DMS153 treated with DMSO at 0.1 percent for 48 hours (cell line): ENCODE results near the gene HARS1.
"Not testable (repeated sequence)": the region's sequence is repeated elsewhere in the genome, so short reads cannot be mapped to it uniquely, and the experiment has no call there.

Experiments
- DNase-seq: peaks from one replicate; lab custom pipeline; 2025; ENCODE audit not compliant: unreplicated experiment; lab: John Stamatoyannopoulos, UW

Gene HARS1

GRCh38 chr5:140690941-140691924, at the start of gene HARS1, which contains the start of gene HARS2:
HARS1 (minus strand) TSS chr5:140691370; CDS start chr5:140691304, 66 bp downstream.
HARS2 (plus strand) TSS chr5:140691455; CDS start chr5:140691649, 194 bp downstream.
- peak; percentile 24 for DNase-seq

- DNase-seq = no peak
Measured at GRCh38 chr5:140737486-140737885, 46.3 kb upstream of the HARS1 start.

GRCh38 chr5:140734354-140734753, 43.2 kb upstream of the HARS1 start:
- no peak for DNase-seq

GRCh38 chr5:140733098-140733497, 41.9 kb upstream of the HARS1 start:
- no peak for DNase-seq

- DNase-seq = peak; percentile 0
Measured at GRCh38 chr5:140725799-140726471, 34.8 kb upstream of the HARS1 start.

DNA sequence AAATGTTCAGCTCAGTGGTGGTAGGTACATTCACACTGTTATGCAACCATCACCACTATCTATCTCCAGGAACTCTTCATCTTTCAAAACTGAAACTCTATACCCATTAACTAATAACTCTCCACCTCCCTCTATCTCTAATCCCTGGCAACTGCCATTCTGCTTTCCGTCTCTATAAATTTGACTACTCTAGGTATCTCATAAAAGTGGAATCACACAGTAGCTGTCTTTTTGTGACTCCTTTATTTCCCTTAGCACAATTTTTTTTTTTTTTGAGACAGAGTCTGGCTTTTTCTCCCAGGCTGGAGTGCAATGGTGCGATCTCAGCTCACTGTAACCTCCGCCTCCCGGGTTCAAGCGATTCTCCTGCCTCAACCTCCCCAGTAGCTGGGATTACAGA, 30.2 kb upstream of the HARS1 start:
- DNase-seq = not testable (repeated sequence)

DNA sequence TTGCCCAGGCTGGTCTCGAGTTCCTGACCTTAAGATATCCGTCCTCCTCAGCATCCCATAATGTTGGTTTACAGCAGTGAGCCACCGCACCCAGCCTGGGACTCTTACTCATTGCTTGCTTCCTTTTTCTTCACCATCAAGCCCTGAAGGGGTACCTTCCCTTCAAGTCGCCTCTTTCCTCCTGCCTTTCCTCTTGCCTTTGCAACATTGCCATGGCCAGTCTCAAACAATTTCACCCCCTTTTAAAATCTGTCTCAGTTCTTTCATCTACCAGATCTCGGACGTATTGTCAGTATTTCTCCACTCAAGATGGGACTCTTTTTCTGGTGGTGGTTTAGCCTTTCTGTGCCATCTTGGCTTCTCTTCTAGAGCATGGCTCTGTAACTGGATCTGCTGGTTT, 29.6 kb upstream of the HARS1 start:
- not testable (repeated sequence) for DNase-seq

- no peak for DNase-seq
Measured at GRCh38 chr5:140718266-140718592, 27.1 kb upstream of the HARS1 start.

DNA sequence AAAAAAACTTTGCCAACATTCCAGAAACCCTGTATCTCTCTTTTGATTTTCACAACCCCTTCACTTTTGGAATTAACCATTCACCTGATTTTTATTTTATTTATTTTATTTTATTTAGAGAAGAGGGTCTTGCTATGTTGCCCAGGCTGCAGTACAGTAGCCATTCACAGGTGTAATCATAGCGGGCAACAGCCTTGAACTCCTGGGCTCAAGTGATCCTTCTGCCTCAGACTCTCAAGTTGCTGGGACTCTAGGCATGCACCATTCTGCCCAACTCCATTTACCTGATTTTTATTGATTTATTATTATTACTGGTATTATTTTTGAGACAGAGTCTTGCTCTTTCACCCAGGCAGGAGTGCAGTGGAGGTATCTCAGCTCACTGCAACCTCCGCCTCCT, 25.1 kb upstream of the HARS1 start:
- not testable (repeated sequence) for DNase-seq

GRCh38 chr5:140713562-140714094, 22.5 kb upstream of the HARS1 start:
- no peak for DNase-seq

- DNase-seq = no peak
Measured at GRCh38 chr5:140711794-140712193, 20.6 kb upstream of the HARS1 start.

DNA sequence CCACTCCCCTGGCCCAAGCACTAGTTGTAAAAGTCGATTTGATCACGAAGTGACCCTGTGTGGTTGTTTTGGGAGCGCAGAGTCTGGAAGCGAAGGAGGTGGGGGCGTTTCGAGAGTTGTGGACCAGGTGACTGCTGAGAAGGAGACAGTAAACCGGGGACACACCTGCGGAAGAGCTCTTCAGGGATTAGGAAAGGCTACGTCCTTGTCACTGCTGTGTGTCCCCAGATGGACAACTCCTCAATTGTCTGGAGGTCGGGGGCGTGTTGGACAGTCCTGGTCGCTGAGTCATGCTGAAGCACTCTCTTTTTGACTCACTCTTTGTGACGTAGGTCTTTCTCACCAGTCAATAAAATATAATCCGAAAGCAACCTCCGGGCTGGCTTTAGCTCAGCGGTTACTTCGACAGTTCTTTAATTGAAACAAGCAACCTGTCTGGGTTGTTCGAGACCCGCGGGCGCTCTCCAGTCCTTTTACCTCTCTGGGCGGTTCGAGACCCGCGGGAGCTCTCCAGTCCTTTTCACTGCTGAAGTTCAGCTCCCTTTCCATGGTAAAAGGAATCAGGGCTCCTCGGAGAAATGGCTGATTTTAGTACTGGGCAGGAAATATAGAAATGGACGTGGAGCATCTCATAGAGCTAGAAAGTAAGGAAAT, 19.9 kb upstream of the HARS1 start:
- peak; percentile 46 for DNase-seq

DNA sequence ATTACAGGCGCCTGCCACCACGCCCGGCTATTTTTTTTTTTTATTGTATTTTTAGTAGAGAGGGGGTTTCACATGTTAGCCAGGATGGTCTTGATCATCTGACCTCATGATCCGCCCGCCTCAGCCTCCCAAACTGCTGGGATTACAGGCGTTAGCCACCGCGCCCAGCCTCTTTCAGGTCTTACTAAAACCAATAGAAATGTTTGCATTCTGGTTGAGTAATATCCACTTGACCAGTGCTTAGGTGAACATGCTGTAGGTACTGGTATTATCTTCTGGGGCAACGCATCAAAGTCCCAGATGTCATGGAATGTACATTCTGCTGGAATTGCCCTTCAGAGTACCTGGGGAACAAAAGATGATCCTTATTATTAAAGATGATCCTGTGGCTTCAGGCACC, 17.6 kb upstream of the HARS1 start:
- DNase-seq = not testable (repeated sequence)

DNA sequence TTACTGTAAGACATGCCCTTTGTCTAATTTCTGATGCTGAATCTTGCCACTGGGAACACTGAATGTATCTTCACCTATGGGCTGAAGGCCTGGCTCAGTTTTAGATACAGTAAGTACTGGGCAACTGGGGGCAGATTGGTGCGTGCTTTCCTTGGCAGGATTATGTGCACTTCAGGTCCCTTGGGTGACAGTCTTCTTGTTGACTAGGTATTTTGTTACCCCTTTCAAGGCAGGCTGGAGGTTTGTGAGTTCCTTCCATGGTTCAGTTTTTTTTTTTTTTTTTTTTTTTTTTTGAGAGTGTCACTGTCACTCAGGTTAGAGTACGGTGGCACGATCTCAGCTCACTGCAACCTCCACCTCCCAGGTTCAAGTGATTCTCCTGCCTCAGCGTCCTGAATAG, 16.6 kb upstream of the HARS1 start:
- no peak for DNase-seq

DNA sequence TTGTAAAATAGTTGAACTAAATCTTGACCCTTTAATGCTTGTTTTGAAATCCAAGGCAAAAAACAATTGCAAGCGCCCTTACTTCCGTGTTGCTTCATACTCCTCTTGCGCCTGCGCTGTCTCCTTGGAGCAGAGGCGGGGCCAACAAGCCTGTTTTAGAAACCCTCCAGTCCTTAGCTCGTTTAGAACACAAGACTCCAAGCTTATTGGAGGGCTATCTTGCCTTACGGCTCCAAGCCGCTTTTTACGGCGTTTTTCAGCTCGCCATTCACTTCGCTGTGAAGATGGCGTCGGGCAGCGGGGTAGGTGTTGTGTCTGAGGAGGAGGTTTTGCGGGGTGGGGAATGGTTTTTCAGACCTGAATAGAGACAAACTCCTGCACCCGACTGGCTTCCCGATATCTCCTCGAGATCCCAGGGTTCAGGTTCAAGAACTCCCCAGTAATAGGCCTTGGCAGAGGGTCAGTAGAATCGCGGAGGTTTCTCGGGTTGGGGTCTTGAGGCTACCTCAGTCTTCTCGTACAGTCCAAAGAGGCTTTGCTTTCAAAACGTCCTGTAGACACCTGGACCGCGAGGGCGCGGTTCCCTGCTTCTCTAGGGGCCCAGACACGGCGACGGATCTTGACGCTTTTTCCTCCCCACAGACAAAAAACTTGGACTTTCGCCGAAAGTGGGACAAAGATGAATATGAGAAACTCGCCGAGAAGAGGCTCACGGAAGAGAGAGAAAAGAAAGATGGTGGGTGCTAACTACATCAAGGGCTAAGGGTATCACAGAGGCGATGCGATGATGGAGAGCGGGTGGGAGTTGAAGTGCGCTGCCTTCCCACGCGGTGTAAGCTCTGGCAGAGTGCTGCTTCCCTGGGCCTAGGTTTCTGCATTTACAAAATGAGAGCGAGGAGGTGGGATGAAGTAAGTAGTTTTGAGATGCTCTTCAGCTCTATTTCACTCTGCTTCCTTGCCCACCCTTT, 9.3 kb upstream of the HARS1 start, which contains the start of gene ZMAT2:
TSS of gene ZMAT2 (plus strand) at position 271 of the 968 bp plus-strand sequence. CDS start at position 285, 14 bp downstream.
- DNase-seq = peak; percentile 76

GRCh38 chr5:140696891-140697492, 5.8 kb upstream of the HARS1 start:
- DNase-seq = no peak

- no peak for DNase-seq
Measured at GRCh38 chr5:140694276-140694675, 3.1 kb upstream of the HARS1 start.

- DNase-seq = no peak
Measured at GRCh38 chr5:140690376-140690932, 716 bp downstream of the HARS1 start.

GRCh38 chr5:140678993-140679392, 12.2 kb downstream of the HARS1 start:
- DNase-seq = no peak
